ENCODE results near the gene SLC13A1.
"Not testable (repeated sequence)": the region's sequence is repeated elsewhere in the genome, so short reads cannot be mapped to it uniquely, and the experiment has no call there.

Gene SLC13A1, protein sequence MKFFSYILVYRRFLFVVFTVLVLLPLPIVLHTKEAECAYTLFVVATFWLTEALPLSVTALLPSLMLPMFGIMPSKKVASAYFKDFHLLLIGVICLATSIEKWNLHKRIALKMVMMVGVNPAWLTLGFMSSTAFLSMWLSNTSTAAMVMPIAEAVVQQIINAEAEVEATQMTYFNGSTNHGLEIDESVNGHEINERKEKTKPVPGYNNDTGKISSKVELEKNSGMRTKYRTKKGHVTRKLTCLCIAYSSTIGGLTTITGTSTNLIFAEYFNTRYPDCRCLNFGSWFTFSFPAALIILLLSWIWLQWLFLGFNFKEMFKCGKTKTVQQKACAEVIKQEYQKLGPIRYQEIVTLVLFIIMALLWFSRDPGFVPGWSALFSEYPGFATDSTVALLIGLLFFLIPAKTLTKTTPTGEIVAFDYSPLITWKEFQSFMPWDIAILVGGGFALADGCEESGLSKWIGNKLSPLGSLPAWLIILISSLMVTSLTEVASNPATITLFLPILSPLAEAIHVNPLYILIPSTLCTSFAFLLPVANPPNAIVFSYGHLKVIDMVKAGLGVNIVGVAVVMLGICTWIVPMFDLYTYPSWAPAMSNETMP

DNA sequence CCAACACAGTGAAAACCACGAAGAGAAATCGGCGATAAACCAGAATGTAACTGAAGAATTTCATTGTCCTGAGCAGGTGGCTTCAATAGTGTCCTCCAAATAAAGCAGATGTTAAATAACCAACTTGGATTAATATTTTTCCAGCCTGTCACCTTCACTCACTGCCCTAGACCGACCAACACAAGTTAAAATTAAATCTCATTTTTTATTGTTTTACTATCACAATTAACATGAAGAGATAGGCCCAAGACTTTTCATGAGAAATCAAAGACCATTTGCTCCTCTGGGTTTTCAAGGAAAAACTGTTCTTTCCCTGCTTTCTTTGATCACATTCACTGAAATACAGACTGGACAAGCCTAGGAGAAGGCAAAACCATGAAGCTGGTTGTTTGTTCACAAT, at the start of gene SLC13A1:
Gene SLC13A1 (minus strand): TSS at position 87 of the 400 bp plus-strand sequence. CDS start 23 bp downstream, at position 64.
- DNase-seq (ENCODE audit: low spot score), result no peak

DNA sequence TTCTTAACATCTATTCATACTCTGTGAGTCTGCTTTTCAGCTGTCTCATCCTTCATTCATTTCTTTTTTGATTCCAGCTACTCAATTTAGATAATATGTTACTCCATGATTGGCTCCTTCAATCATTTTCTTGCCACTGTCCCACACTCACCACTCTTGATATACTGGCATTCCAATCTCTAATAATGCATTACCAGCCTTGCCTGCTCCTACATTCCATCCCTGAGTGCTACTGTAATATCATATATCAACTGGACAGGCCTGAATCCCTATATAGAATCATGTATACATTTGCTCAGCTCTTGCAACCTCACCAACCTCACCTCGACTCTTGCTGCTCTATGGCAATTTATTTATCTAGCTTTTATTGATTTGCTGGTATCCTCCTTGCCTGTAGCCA, 45.0 kb upstream of the SLC13A1 start:
- no peak for DNase-seq (ENCODE audit: low spot score)

GRCh38 chr7:123242467-123243092, 42.8 kb upstream of the SLC13A1 start:
- no peak for DNase-seq (ENCODE audit: low spot score)

DNA sequence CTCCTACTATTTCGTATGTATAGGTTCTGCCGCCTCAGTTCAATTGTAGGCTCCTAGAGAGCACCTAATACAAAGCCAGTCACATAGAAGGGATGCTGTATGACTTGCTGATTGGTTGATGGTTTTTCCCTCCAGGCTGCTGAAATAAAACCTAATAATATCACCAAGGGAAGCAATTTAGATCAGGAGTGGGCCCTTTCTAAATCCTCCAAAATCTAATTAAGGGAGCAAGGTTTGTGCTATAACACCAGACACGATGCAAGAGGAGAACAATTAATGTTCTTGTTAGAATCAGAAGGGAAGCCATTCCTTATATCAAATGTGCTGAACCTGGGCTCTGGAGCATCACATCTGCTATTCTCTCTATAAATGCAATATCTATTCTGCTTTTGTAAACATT, 42.0 kb upstream of the SLC13A1 start:
- no peak for DNase-seq (ENCODE audit: low spot score)

- DNase-seq (ENCODE audit: low spot score), result no peak
Measured at GRCh38 chr7:123231021-123232000, 31.5 kb upstream of the SLC13A1 start.

DNA sequence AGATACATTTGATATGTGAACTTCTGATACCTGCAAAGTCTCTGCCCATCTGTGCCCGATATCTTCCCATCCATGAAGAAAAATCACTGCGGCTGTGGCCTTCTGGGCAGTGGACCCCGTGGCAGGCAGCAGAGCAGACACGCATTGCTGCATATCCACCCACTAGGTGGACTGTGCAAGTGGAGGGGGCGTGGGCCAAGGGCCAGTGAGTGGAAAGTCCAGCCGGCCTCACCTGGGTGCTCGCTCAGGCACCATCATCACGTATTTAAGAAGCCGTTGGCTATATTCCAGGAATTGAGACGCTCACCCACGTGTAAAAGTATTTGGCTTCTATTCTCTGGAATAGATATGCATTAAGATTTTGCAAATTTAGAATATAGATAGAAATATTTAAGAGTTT, 30.8 kb upstream of the SLC13A1 start:
- no peak for DNase-seq (ENCODE audit: low spot score)

DNA sequence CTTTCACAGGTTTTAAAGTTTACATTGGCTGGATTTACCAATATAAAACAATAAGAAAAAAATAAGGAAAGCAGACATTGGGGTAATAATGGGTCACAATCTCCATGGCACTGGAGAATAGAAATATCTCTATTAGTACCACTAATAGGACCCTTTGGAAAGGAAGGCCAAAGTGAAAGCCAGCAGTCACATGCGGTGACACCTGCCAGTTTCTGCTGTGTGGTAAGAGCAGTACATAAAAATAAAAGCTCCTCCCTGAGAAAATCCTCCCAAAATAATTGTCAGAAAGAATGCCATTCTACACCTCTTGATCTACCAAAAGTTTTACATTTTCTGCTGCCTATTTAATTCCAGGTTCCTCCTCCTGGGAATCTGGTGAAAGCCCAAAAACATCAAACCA, 30.4 kb upstream of the SLC13A1 start:
- no peak for DNase-seq (ENCODE audit: low spot score)

- DNase-seq (ENCODE audit: low spot score), result no peak
Measured at GRCh38 chr7:123229426-123229825, 29.7 kb upstream of the SLC13A1 start.

DNA sequence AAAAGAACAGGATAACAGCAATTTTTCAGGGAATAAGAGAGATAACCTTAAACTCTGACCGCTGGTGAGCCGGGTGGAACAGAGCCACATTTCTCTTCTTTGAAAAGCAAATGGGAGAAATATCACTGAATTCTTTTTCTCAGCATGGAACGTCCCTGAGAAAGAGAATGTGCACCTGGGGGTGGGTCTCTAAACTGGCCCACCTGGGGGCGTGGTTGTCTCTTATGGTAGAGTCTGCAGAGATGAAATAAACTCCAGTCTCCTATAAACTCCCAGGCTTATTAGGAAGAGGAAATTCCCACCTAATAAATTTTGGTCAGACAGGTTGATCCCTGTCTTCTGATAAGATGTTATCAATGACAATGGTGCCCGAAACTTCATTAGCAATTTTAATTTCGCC, 27.9 kb upstream of the SLC13A1 start:
- DNase-seq (ENCODE audit: low spot score), result not testable (repeated sequence)

GRCh38 chr7:123220396-123220795, 20.6 kb upstream of the SLC13A1 start:
- DNase-seq (ENCODE audit: low spot score), result no peak

DNA sequence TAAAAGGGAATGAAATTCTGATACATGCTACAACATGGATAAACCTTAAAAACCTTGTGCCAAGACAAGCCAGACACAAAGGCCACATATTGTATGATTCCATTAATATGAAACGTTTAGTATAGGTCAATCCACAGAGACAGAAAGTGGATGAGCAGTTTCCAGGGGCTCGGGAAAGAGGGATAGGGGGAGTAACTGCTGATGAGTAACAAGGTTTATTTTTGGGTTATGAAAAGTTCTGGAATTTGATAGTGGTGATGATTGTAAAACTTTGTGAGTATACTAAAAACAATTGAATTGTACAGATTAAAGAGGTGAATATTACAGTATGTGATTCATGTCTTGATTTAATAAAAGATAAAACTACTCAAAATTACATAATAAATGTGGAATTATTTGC, 19.1 kb upstream of the SLC13A1 start:
- DNase-seq (ENCODE audit: low spot score), result no peak

- no peak for DNase-seq (ENCODE audit: low spot score)
Measured at GRCh38 chr7:123216825-123217224, 17.1 kb upstream of the SLC13A1 start.

DNA sequence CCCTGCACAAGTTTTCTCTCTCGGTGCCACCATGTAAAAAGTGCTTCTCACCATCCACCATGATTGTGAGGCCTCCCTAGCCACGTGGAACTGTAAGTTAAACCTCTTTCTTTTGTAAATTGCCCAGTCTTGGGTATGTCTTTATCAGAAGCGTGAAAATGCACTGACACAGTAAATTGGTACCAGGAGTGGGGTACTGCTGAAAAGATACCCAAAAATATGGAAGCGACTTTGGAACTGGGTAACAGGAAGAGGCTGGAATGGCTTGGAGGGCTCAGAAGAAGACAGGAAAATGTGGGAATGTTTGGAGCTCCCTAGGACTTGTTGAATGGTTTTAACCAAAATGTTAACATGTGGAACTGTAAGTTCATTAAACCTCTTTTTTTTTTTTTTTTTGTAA, 15.6 kb upstream of the SLC13A1 start:
- no peak for DNase-seq (ENCODE audit: low spot score)

DNA sequence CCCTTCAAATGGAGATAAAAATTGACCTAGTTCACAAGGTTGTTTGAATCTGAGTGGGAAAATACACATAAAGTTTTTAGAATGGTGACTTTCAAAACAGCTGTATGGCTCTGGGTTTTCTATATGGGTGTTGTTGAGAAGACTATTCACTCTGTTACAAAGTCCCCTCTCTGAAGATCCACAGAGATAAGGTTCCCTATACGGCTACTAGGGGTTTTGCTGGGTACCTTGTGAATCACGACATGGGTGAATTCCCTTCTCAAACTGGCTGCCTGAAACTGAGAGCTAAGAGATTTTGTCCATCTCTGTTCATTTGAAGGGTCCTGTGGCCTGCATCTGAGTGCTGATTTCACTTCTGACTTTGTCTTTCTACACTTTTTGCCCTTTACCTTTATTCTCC, 11.8 kb upstream of the SLC13A1 start:
- no peak for DNase-seq (ENCODE audit: low spot score)

- no peak for DNase-seq (ENCODE audit: low spot score)
Measured at GRCh38 chr7:123210986-123211385, 11.2 kb upstream of the SLC13A1 start.

DNA sequence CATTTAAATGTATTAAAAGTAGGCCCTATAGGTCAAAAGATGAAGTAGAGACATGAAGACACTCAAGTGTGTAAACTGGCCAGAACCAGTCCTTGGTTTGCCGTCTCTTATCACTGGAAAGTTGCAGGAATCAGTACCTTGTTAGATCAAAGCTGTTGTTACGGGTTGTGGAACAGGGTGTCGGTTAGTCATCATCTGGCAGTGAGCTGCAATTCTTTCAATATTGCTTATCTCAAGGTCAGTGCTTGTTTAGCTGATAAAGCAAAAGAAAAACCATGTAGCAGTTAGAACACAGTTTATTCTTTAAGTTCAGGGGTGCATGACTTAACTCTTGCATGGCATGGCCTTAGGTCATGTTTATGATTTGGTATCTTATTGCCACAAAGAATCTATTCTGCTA, 10.0 kb upstream of the SLC13A1 start:
- no peak for DNase-seq (ENCODE audit: low spot score)

DNA sequence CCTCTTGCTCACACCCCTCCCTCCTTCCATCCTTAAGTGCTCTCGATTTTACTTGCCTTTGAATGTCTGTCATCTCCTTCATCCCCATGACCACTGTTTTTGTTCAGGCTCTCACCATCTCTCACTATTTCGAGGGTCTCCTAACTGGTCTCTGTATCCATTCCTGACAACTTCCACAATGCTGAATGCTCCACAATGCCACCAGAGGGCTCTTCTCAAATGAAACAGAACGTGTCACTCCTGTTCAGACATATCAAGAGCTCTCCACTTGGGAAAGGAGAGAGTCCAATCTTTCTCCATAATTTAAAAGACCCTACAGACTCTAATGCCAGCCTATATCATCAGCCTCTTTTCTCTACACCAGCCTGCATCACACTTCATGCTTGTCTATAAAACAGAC, 9.0 kb upstream of the SLC13A1 start:
- DNase-seq (ENCODE audit: low spot score), result peak; percentile 46

DNA sequence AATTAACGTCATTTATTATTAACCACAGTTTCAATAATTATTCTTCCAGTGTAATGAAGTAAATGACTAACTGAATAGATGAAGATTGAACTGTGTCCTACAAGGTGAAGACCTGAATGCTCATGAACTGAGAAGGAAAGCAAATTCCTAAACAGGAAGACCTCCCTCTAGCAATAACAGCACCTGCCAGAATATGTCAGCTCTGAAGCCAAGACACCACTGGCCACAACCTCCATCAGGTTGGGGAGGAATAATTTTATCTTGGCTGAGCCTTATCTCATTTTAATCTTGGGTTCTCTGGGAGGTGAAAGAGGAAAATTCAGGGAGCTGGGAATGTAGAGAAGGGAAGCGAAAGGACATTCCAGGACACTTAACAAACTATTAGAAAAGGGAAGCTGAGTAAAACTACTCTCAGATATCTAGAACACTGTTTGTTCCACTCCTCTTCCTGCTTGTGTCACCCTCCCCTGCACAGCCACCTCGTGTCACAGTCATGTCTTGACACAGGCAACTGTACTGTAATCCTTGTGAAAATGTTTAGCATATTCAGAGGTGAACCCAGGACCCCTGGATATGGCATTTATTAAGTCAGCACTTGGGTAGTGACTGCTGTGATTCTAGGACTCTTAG, 4.6 kb upstream of the SLC13A1 start:
- DNase-seq (ENCODE audit: low spot score), result no peak

DNA sequence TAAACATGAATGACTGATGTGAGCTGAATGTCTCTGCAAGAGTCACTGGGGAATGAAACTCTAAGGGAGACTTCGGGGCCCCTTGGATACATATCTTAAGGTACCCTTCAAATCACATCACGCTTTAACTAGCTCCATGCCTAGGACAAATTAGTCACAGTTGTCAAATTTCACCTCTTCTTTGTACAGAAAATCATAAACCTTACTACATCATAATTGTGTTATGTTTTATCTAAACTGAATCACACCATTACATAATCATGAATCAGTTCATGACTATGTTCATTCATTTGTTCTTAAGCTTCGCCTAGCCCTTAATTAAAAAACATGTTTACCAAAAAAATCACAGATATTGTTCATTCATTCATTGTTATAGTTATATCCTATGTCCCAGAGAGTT, 2.1 kb upstream of the SLC13A1 start:
- DNase-seq (ENCODE audit: low spot score), result peak; percentile 36

GRCh38 chr7:123198668-123199652, 809 bp downstream of the SLC13A1 start:
- no peak for DNase-seq (ENCODE audit: low spot score)

Data from RKO (cell line).